22Rv1 (cell line): ENCODE measurements around the gene TLE3.

Experiments used
- H3K27ac ChIP-seq: fragments of 450-650 bp; 2 replicates; pipeline ENCODE4 v1.5.1; 2017
- ZFX ChIP-seq: fragments of 450-650 bp; IDR thresholded peaks from 2 replicates; pipeline ENCODE4 v1.6.1; 2017; ENCODE audit warnings: antibody characterized with exemption, borderline replicate concordance
- TF ChIP-seq, protein P1 (sequence below): fragments of 450-650 bp; IDR thresholded peaks from 2 replicates; pipeline ENCODE4 v1.5.1; 2017; ENCODE audit warnings: mild to moderate bottlenecking

Gene TLE3

GRCh38 chr15:70060993-70061305 is 36.8 kb downstream of the TLE3 start:
- TF ChIP-seq, protein P1, sequence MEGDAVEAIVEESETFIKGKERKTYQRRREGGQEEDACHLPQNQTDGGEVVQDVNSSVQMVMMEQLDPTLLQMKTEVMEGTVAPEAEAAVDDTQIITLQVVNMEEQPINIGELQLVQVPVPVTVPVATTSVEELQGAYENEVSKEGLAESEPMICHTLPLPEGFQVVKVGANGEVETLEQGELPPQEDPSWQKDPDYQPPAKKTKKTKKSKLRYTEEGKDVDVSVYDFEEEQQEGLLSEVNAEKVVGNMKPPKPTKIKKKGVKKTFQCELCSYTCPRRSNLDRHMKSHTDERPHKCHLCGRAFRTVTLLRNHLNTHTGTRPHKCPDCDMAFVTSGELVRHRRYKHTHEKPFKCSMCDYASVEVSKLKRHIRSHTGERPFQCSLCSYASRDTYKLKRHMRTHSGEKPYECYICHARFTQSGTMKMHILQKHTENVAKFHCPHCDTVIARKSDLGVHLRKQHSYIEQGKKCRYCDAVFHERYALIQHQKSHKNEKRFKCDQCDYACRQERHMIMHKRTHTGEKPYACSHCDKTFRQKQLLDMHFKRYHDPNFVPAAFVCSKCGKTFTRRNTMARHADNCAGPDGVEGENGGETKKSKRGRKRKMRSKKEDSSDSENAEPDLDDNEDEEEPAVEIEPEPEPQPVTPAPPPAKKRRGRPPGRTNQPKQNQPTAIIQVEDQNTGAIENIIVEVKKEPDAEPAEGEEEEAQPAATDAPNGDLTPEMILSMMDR: no peak
- no peak for TF ChIP-seq ZFX
- H3K27ac ChIP-seq: no peak overlapping the region

DNA sequence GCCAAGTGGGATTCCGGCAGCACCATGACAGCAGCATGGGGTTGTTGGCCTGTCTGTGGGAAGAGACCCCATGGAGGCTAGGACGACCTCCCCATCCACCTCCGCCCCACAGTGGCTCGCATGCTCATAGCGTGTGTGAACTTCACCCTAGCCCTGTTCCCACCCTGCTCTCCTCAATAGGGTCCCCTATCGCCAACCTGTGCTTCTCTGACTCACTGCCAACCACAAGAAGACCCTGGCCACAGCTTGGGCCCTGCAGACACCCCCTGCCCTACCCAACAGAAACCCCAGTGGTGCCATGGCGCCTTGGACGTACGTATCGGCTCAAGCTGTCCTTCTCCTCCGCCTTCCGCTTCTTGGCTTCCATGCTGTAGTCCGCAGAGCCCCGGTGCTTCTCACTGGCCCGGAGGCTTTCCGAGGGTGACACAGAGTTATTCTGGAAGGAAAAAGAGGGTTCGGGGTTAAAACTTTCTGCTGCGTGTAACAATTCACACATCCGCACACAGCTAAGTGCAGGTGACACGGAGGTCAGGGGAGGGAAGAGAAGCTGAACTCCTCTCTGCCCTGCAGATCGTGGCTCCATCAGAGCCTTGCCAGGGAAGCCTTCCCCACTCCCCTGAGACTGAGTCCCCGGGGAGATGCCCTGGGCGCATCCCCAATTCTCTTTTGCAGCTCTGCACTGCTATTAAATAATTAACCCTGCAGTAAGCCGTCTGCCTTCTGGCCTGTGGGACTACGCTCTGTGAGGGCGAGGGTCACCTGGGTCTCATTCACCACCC is 37.3 kb downstream of the TLE3 start:
- no peak overlapping the region for H3K27ac ChIP-seq
- no peak for TF ChIP-seq ZFX
- TF ChIP-seq, protein P1: no peak

DNA sequence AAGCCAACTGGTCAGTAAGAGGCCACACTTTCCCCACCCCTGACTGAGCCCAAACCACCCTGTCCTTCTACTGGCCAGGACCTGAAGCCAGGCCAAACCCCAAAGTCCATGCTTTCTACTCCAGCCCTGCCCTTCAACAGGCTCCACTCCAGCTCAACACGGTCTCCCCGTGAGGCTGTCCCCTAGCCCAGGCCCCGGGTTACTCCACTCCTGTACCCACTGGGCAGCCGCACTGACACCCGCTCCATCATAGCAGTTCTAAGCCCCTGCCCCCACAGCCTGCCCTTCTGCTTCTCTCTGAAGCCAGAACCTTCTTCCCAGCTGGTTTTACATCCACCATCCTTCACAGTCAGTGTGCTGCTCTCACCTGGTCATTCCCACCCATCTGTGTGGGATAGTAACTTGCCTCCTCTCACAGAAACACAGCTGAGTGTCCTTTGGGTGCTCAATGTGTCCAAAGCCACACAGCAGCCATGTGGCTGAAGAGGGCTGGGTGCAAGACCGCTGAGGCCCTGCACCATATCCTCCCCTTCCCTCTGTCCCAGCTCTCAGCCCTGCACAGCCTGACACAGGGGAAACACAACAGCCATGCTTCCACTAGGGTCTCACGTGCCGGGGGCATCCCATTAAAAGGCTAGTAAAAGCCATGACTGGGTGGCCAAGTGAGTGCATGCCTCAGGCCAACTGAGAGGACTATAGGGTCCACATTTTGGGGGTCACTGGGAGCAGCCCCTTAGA is 38.1 kb downstream of the TLE3 start:
- H3K27ac ChIP-seq: no peak overlapping the region
- TF ChIP-seq, protein P1: no peak
- TF ChIP-seq ZFX: no peak

DNA sequence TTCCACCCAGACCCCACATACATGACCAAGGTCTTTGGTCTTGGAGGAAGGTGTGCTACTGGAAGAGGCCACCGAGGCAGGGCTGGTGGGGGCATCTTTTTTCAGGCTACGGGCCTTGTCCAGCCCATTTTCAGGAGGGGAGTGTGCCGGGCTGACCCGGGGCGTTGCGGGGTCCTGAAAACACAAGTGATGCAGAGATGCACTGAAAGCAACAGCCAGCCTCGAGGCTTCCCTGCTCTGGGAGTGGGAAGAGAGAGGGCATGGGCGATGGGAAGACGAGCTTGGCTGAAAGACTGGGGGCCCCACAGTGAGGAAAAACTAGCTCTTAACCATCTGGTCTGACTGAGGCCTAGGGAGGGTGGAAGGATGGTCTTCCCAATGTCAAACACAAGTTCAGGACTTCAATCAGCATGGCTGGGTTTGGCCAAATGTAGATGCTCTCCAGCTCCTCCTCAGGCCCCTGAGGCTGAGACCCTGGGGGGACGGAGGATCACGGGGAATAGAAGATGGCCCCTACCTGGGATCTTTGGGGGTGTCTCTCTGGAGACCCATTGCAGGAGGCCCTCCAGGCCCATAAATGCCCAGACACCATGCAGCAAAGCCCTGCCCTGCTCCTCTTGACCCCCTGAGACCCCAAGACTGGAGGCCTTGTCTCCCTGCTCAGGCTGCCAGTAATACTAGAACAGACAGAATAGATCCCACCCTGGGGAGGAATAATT is 38.9 kb downstream of the TLE3 start:
- TF ChIP-seq, protein P1: no peak
- H3K27ac ChIP-seq: no peak overlapping the region

- TF ChIP-seq, protein P1: no peak
- TF ChIP-seq ZFX: no peak
- no peak overlapping the region for H3K27ac ChIP-seq
Measured at GRCh38 chr15:70057931-70058641, 39.6 kb downstream of the TLE3 start.

- no peak for TF ChIP-seq ZFX
- TF ChIP-seq, protein P1: no peak
- H3K27ac ChIP-seq: peak overlapping the region; percentile 18; the same call in 1 of the 2 replicates
Measured at GRCh38 chr15:70056091-70056680, 41.5 kb downstream of the TLE3 start.
